ENCODE measurements around the gene SIRPB2. TPM values are rescaled to one million over a fixed set of nuclear protein-coding genes. Genes with fewer than 3 reads are reported as not detected.

The SIRPB2 gene
- total RNA-seq: 1 to 10 TPM; 1.1 to 2.4 TPM
- long read RNA-seq, partial matches to known transcripts: 0 of 1 reads
- long read RNA-seq, other reads (novel, unspliced or antisense): 0 of 1 reads

DNA sequence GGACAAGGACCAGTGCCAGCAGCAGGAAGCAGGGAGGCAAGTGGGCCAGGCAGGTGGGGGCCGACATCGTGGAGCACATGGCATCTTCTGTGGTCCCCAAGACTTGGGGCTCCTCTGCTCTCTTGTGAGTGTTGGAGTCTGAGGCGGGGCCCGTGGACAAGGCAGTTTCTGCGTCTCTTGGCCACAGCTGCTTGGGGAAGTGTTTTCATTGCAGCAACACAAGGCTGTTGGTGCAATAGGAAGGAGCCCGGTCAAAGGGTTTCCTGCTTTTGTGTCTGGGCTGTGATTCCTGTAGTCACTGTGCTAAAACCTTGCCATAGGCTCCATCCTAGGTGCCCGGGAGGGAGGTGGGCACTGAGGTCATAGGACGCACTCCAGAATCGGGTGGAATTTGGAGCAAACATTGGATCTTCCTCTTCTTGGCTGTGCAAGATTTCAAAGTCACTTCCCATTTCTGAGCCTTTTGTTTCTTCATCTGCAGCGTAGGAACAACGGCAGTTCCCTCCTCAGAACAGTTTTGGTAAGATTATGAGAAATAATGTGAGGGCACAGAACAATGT, at the start of gene SIRPB2:
Gene SIRPB2 (minus strand): TSS at position 140 of the 560 bp plus-strand sequence. CDS start 61 bp downstream, at position 79.
- DNase-seq: peak in 1 of 2 donors; percentile 26
- intact Hi-C loops (cut with DNase I, micrococcal nuclease): no loop called here
- ATAC-seq: no peak

DNA sequence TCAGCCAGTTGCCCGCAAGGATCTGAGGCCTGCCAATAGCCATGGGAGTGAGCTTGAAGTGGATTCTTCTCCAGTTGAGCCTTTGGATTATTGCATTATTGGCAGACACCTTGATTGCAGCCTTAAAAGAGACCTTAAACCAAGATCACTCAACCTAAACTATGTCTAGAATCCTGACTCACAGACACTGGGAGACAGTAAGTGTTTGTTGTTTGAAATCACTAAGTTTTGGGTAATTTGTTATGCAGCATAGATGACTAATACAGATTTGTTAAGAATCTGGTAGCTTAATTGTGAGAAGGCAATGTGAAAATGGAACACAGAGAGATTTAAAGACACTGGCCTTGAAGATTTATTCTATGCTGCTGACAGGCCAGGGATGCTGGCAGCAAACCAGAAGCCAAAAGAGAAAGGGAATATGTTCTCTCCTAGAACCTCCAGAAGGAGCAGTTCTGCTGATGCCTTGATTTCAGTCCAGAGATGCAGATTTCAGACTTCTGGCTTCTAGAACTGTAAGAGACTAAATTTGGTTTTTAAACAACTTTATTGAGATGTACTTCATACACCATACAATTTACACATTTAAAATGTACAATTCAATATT, 48.7 kb upstream of the SIRPB2 start:
- ATAC-seq (no peak), DNase-seq (no peak)
- intact Hi-C loops (cut with DNase I, micrococcal nuclease): no loop called here

DNA sequence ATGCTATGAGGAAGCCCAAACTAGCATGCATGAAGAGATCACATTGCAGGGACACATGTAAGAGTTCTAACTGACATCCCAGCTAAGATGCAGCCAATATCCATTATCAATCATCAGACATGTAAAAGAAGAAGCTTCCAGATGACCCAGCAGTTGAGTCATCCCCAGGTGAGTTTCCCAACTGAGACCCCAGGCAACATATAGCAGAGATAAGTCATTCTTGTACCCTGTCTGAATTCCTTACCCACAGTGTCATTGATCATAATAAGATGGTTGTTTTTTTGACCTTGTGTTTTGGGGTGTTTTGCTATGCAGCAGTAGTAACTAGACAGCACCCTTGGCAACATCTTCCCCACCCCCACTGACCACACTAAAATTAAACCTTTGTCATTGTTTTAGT, 47.4 kb upstream of the SIRPB2 start:
- ATAC-seq (no peak), DNase-seq (no peak)
- intact Hi-C loops (cut with DNase I, micrococcal nuclease): no loop called here

DNA sequence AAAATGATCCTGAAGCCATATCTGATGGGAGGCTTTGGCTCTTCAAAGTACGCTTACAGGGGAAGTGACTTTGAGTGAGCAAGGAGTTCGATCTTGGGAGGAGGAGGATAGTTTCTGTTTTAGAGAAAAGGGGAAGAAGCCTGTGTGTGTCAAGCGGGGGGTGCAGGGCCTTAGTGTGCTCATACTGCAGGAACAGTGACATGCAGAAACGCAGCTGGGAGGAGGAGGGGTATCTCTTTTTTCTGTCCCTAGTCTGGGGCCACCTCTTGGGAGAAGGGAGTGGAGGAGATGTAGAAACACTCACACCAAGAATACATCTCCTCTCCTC, 46.5 kb upstream of the SIRPB2 start:
- intact Hi-C loops (cut with DNase I, micrococcal nuclease): no loop called here
- no peak for ATAC-seq
- peak; percentile 41 to 45 for DNase-seq

DNA sequence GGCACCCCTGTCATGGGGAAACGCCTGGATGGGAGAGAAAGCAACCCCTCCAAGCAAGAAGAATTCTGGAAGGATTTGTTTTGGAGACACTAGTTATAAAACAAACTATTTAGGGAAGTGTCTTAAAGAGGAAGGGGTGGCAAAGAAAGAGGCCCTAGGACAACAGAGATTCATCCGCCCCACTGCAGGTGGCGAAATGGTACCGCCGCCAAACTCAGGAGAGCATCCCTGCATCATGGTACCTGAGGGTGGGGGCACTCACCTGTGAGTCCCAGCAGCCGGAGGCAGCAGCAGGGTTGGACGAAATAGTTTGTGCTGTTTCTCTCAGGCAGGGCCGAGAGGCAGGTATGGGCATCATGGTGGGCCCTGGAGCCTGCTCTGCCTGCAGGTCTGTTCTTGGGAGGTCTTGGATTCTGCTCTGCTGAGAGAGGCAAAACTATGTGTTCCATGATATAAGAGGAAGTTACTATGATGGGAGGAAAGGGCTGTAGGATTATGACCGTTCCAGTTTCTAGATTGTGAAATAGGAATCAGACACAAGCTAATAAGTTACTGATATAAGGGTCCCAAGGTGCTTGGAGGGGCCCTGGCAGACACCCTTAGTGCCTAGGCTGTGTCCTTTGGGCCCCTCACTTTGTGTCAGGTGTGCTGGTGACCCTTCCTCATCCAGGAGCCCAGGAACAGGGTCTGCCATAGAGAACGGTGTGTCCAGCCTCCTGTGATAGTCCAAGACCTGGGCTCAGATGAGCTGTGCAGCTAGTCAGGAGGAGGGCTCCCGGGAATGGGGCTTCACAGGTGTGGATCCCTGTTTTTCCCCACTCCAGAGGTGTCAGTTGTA, 45.9 kb upstream of the SIRPB2 start:
- no peak for DNase-seq
- ATAC-seq: no peak
- intact Hi-C loops (cut with DNase I, micrococcal nuclease): no loop called here

DNA sequence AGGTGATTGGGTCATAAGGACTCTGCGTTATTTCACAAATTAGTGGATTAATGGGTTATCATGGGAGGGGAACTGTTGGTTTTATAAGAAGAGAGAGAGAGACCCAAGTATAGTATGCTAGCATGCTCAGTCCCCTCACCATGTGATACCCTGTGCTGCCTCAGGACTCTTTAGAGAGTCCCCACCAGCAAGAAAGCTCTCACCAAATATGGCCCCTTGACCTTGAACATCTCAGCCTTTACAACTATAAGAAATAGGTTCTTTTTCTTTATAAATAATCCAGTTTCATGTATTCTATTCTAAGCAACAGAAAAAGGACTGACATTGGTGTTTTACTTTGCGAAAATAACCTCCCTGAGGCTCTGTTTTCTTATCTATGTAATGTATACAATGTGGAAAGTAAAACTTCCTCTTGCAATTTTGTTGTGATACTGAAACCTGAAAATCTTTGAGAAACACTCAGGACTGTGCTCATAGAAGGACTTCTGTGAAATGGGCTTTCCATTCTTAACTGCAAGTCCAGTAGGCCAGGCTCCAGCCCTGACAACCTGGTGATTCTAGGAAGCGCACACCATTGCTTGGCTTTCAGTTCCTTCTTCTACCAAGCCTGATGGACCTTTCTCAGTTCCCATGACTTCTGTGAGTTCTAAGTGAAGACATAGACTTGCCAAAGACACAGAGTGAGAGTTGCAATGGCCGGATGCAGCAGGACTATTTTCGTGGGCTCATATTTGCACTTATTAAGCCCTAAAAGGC, 44.4 kb upstream of the SIRPB2 start:
- intact Hi-C loops (cut with DNase I, micrococcal nuclease): no loop called here
- no peak for ATAC-seq
- DNase-seq: no peak

DNA sequence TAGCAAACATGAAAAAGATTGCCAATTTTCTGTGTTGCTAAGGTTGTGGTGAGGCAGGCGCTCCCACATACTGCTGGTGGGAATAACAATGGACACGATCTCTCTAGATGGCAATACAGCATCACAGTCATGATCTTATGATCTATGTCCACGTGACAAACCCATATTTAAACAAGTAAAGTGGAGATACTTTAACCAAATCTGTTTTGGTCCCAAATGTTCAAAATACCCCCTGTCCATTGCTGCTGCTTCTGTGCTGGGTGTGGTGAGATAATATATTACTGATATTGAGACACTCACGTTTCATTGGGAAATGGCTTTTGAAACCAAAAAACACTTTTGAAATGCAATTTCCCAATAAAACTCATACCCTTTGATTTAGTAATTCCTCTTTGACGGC, 43.3 kb upstream of the SIRPB2 start:
- DNase-seq (no peak), ATAC-seq (no peak)
- intact Hi-C loops (cut with DNase I, micrococcal nuclease): no loop called here

DNA sequence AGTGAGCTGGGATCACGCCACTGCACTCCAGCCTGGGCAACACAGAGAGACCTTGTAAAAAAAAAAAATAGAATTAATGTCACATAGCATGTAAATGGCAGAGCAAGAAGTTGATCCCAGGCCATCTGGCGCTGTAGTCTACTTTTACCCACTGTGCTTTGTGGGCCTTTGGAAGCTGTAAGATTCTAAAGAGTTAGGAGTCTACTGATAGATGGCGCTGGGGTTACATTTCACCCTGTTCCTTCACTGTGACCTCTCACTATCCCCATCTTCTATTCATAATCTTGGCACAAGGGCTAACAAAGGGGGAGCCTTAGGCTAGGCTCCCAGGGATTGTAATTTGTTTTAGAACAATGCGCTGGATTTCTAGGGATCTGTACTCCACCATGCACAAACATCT, 41.8 kb upstream of the SIRPB2 start:
- DNase-seq (no peak), ATAC-seq (no peak)
- intact Hi-C loops (cut with DNase I, micrococcal nuclease): no loop called here

DNA sequence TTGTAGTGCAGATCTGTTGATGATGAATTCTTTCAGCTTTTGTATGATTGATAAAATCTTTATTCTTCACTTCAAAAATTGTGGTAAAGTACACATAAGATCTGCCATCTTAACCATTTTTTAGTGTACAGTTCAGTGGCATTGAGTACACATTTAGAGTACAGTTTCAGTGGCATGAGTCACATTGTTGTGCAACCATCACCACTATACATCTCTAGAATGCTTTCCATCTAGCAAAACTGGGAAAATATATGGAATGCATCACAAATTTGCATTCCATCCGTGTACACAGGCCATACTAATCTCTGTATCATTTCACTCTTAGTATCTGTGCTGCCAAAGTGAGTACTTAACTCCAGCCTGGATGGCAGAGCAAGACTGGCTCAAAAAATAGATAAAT, 37.6 kb upstream of the SIRPB2 start:
- no peak for ATAC-seq
- intact Hi-C loops (cut with DNase I, micrococcal nuclease): no loop called here

DNA sequence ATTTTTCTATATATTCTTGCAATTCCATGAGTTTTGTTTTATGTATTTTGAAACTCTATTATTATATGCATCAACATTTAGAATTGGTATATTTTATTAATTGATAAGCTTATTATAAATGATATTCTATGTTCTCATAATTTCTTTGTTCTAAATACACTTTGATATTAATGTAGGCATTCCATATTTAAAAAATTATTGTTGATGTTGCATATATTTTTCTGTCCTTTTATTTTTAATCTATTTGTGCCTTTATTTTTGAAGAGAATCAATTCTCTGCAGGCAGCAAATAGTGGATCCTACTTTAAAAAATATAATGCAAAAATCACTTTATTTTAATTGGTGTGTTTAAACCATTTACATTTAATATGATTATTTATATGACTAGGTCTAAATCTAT, 36.7 kb upstream of the SIRPB2 start:
- intact Hi-C loops (cut with DNase I, micrococcal nuclease): no loop called here
- no peak for ATAC-seq
- DNase-seq: no peak

More for the DNA sequence above, 37.6 kb upstream of the SIRPB2 start:
- no peak for DNase-seq

DNA sequence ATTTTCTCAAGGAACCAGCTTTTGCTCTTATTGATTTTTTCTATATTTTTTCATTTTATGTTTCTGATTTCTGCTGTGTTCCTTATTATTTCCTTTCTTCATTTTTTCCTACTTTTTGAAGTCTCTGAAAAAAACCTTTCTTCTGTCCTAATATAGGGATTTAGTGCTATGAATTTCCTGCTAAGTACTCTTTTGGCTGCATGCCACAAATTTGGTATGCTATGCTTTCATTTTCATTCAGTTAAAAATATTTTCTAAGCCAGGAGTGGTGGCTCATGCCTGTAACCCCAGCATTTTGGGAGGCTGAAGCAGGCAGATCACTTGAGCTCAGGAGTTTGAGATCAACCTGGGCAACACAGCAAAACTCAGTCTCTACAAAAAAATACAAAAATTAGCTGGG, 35.7 kb upstream of the SIRPB2 start:
- DNase-seq (no peak), ATAC-seq (no peak)
- intact Hi-C loops (cut with DNase I, micrococcal nuclease): no loop called here

DNA sequence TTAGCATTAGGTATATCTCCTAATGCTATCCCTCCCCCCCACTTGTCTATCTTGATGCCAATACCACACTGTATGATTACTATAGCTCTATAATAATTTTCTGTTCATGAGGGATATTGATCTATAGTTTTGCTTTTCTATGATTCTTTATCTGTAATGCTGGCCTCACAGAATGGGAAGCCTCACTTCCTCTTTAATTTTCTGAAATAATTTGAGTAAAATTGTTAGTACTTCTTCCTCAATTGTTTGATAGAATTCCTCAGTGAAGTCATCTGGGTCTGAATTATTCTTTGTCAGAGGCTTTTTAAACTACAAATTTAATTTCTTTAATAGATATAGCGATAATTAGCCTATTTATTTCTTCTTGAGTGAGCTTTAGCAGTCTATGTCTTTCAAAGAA, 35.1 kb upstream of the SIRPB2 start:
- DNase-seq (no peak), ATAC-seq (no peak)
- intact Hi-C loops (cut with DNase I, micrococcal nuclease): no loop called here

DNA sequence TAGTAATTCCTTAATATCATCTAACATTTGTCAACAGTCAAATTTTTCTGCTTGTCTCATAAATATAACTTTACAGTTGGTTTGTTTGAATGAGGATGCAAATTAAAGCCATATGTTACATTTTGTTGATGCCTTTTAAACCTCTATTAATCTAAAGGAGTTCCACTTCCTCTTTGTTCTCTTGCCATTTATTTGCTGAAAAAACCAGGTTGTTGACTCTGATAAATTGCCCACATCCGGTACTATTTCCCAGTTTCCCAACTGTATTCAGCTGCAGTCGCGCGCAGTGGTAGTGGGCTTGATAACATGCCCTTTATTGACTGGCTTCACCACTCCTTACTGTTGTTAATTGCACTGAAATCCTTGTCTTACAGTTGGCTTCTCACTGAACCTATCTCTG, 32.8 kb upstream of the SIRPB2 start:
- DNase-seq (no peak), ATAC-seq (no peak)
- intact Hi-C loops (cut with DNase I, micrococcal nuclease): no loop called here

DNA sequence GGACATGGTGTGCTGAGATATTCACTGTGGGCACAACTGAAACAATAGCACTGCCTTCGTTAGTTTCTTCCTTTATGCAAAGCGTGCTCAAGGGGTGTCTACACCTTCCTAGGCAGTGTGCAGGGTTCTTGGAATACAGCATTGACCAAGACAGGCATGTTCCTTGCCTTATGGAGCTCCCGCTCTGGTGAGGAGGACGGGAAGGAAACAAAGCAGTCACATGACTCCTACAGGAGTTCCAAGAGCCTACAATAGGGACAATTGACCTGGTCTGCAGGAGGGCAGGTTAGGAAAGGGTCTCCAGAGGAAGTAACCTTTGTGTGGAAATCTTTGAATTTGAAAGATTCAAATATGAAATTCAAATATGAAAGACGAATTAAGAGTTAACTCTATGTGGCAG, 25.8 kb upstream of the SIRPB2 start:
- intact Hi-C loops (cut with DNase I, micrococcal nuclease): no loop called here
- ATAC-seq: no peak

DNA sequence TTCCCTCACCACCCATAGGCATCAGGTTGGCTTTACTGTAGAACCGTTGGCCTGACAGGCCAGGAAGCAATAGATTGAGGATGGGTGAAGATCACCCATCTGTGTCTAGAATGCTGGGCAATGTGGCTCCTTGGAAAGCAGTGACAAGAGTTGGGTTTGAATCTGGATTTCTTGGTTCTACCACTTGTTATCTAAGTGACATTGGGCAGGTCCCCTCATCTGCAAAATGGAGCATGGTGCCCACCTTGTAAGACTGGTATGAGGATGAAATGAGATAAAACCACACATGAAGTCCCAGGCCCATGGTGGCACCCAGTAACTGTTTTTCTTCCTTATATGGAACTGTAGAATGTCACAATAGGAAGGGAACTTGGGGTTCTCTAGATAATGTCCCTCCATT, 22.6 kb upstream of the SIRPB2 start:
- no peak for DNase-seq
- no peak for ATAC-seq
- intact Hi-C loops (cut with DNase I, micrococcal nuclease): no loop called here

More for the DNA sequence above, 25.8 kb upstream of the SIRPB2 start:
- DNase-seq: no peak

DNA sequence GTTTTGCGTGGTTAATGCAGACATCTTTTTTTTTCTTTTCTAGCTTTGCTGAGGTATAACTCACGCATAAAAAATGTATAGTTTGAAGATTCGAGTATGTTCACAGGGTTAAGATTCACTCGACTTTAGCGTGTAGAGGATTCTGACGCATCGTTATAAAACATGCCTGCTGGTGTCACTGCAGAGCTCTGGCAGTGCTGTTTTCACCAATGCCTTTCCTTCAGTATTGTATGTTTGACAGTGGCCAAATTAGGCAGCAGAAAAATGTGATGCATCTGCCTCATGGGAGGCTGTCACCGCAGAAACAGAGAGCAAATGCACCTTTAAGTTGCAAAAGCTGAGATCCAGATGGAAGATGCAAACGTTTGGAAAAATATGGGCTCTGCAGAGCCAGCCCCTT, 18.0 kb upstream of the SIRPB2 start:
- intact Hi-C loops (cut with DNase I, micrococcal nuclease): no loop called here
- ATAC-seq (no peak), DNase-seq (no peak)

DNA sequence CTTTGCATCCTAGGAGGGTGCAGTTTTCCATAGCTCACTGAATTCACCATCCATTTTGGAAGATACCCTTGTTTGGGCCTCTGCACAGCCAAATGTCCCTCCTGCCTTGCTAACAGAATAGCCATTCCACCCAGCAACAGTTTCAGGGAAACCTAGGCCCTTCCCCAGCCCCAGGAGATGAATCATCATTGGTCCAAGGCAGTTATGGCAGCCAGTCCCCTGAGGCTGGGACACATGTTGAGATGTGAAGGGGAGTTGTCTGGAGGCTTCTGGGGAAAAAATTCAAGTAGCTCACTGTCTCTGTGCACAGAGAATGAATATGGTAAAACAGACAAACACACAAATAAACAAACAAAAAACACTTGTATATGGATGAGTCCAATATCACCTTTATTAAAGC, 17.4 kb upstream of the SIRPB2 start:
- ATAC-seq (no peak), DNase-seq (no peak)
- intact Hi-C loops (cut with DNase I, micrococcal nuclease): no loop called here

DNA sequence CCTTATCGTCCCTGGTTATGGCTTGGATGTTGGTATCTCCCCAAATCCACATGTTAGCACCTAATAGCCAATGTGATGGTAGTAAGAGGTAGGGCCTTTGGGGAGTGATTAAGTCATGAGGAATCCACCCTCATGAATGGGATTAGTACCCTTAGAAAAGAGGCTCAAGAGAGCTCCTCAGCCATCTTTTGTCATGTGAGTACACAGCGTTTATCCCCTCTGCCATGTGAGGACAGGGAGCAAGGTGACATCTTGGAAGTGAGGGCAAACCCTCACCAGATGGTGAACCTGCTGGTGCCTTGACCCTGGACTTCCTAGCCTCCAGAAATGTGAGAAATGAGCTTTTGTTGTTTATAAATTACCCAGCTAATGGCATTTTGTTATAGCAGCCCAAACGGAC, 16.1 kb upstream of the SIRPB2 start:
- intact Hi-C loops (cut with DNase I, micrococcal nuclease): no loop called here
- no peak for DNase-seq
- no peak for ATAC-seq

DNA sequence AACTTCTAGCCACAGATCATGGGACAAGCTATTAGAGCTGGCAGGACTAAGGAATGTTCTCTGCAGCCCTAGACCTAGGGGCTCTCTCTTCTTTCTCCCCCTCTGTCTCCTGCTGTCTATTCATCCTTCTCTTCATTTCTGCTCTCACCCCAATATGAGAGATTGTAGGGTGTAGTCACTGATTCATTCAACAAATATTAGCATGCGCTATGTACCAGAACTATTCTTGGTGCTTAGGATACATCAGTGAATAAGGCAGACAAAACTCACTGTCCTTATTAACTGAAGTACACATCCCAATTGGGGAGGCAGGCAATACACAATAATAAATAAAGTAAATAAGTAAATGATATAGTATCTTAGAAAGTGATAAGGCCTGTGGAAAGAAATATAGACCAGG, 14.7 kb upstream of the SIRPB2 start:
- intact Hi-C loops (cut with DNase I, micrococcal nuclease): no loop called here
- ATAC-seq (no peak), DNase-seq (no peak)

DNA sequence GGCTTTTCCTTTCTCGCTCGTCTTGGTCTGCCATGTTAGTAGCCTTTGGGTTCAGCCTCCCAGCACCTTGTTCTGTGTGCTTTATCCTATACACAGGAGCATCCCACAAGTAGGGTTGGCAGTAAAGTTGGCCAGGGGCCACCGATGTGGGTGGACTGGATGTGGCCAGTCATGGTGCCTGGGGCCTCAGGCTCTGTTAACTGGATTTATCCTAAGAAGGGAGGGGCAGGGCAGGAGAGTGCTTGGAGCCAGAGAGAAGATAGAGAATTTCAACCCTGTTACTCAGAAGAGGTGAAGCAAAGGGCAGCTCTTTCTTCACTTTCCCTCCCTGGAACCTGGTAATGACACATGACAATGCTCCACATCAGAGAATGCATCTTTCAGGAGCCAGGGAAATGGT, 14.1 kb upstream of the SIRPB2 start:
- intact Hi-C loops (cut with DNase I, micrococcal nuclease): no loop called here
- ATAC-seq (no peak), DNase-seq (no peak)

Measured in left colon (tissue), 2 donors.